K562 (cell line): ENCODE data around the gene PLXNB2. TPM values are rescaled to one million over a fixed set of nuclear protein-coding genes. Genes with fewer than 3 reads are reported as not detected.

Experiments used
- ATAC-seq: fragments of 200-7000 bp; cut with Tn5 transposase; 3 replicates; pipeline ENCODE4 v1.9.1; 2020; ENCODE audit warnings: moderate library complexity
- BruUV-seq: library from RNA; stranded (reverse); fragments of 400-500 nt; replicated peaks from 2 replicates; lab custom pipeline; 2021; lab: Mats Ljungman, UMichigan
- CTCF ChIA-PET: fragments of 300-600 bp; formaldehyde crosslinking; extraction: SDS; loops from one replicate; lab custom pipeline; 2021; ENCODE audit warnings: low intra/inter-chr PET ratio; lab: Yijun Ruan, JAX
- POLR2A ChIA-PET: fragments of 300-600, 350-650 bp; sonication (Branson Sonifier 250); formaldehyde crosslinking; extraction: SDS; loops from one replicate; lab custom pipeline; 2021; ENCODE audit warnings: antibody characterized with exemption, inconsistent platforms; lab: Yijun Ruan, JAX
- DNase-seq, 4 experiments: peaks; one replicate each; pipeline versions ENCODE4 v3.0.0 to v3.0.0-alpha.2; 2011 to 2018; ENCODE audit warnings: low spot score in 3 of 4, mixed read lengths in 3 of 4; ENCODE audit errors: extremely low read depth in 1 of 4
- FAIRE-seq: peaks from 2 replicates; lab custom pipeline; 2011; peaks lifted over from hg19 to GRCh38; lab: Jason Lieb, UNC
- H2AFZ ChIP-seq: 2 replicates; pipeline ENCODE4 v1.6.0; 2011; ENCODE audit warnings: low read depth, low read length, control low read depth, inconsistent platforms
- H3K27ac ChIP-seq: fragments of 200-600 bp; 3 replicates; pipeline ENCODE4 v1.8.0; 2011; ENCODE audit warnings: low read depth, mild to moderate bottlenecking, control low read depth, inconsistent platforms, low read length, moderate library complexity, mixed read lengths; ENCODE audit errors: extremely low read depth
- H3K27me3 ChIP-seq, 2 experiments: fragments of 300-600 bp in 1 of 2; 2 replicates in 1 of 2; 3 replicates in 1 of 2; pipeline versions ENCODE4 v1.6.0 to v1.8.0; 2011; ENCODE audit warnings: inconsistent platforms in 2 of 2, low read length in 2 of 2, mild to moderate bottlenecking in 1 of 2, mixed read lengths in 1 of 2, moderate library complexity in 1 of 2; ENCODE audit not compliant: control insufficient read depth in 2 of 2, insufficient read depth in 2 of 2
- H3K36me3 ChIP-seq: fragments of 300-600 bp; 3 replicates; pipeline ENCODE4 v1.8.0; 2011; ENCODE audit warnings: mild to moderate bottlenecking, low read length, inconsistent platforms; ENCODE audit not compliant: control insufficient read depth, insufficient read depth
- H3K4me1 ChIP-seq, 2 experiments: fragments of 200-600 bp in 1 of 2; replicated peaks in 1 of 2; 2 replicates in 1 of 2; 3 replicates in 1 of 2; pipeline versions ENCODE4 v1.5.1 to v1.8.0; 2011; ENCODE audit warnings: inconsistent platforms in 2 of 2, low read length in 2 of 2, mild to moderate bottlenecking in 1 of 2, mixed read lengths in 1 of 2, moderate library complexity in 1 of 2; ENCODE audit not compliant: control insufficient read depth in 2 of 2, insufficient read depth in 2 of 2
- H3K4me2 ChIP-seq: 2 replicates; pipeline ENCODE4 v1.6.1; 2011; ENCODE audit warnings: low read length, control low read depth, inconsistent platforms, mixed read lengths; ENCODE audit not compliant: insufficient read depth
- H3K4me3 ChIP-seq: fragments of 200-600 bp; sonication (generic), shearing (Covaris generic); 2 replicates; pipeline ENCODE4 v1.5.1; 2016; ENCODE audit warnings: control low read depth, inconsistent platforms
- H3K79me2 ChIP-seq: fragments of 200-600 bp; 3 replicates; pipeline ENCODE4 v1.8.0; 2011; ENCODE audit warnings: low read length, inconsistent platforms; ENCODE audit not compliant: control insufficient read depth, insufficient read depth
- H3K9ac ChIP-seq, 2 experiments: 2 replicates each; pipeline versions ENCODE4 v1.6.0 to v1.6.1; 2011; ENCODE audit warnings: low read depth in 2 of 2, low read length in 2 of 2, control low read depth in 1 of 2, inconsistent platforms in 1 of 2, mild to moderate bottlenecking in 1 of 2, mixed read lengths in 1 of 2; ENCODE audit not compliant: insufficient read depth in 1 of 2
- H3K9me1 ChIP-seq: one replicate; pipeline ENCODE4 v1.6.0; 2011; ENCODE audit warnings: inconsistent platforms, mild to moderate bottlenecking, low read length, moderate library complexity; ENCODE audit not compliant: control insufficient read depth, insufficient read depth
- H3K9me3 ChIP-seq: replicated peaks from 2 replicates; pipeline ENCODE4 v1.5.1; 2011; ENCODE audit warnings: low read depth, low read length, inconsistent platforms; ENCODE audit not compliant: control insufficient read depth, insufficient read depth
- H4K20me1 ChIP-seq: replicated peaks from 2 replicates; pipeline ENCODE4 v1.6.1; 2011; ENCODE audit warnings: low read length, inconsistent platforms, mixed read lengths; ENCODE audit not compliant: control insufficient read depth, insufficient read depth
- E2F4 ChIP-seq: sonication (generic); formaldehyde crosslinking; IDR thresholded peaks from 2 replicates; pipeline ENCODE4 v1.8.0; 2022; ENCODE audit warnings: mild to moderate bottlenecking, low read depth, missing genetic modification reagents
- NR2C2 ChIP-seq, 2 experiments: fragments of 200-800 bp in 1 of 2; sonication (Bioruptor generic) in 1 of 2; sonication (generic) in 1 of 2; formaldehyde crosslinking in 1 of 2; IDR thresholded peaks; 2 replicates each; pipeline versions ENCODE4 v1.6.1 to v1.8.0; 2016 to 2022; ENCODE audit warnings: mild to moderate bottlenecking in 1 of 2, missing compliant biosample characterization in 1 of 2, missing genetic modification characterization in 1 of 2, missing genetic modification reagents in 1 of 2
- NUFIP1 ChIP-seq: fragments of 450-650 bp; IDR thresholded peaks from 2 replicates; pipeline ENCODE4 v1.6.1; 2018; ENCODE audit not compliant: partially characterized antibody
- ZFP91 ChIP-seq: sonication (generic); formaldehyde crosslinking; IDR thresholded peaks from 2 replicates; pipeline ENCODE4 v1.8.0; 2022; ENCODE audit warnings: mild to moderate bottlenecking, missing genetic modification reagents
- WGBS: fragments of 100-300 bp; shearing (Covaris generic); methylation state at CpG from one replicate; pipeline ENCODE4 v1.1.6; 2016; ENCODE audit warnings: low coverage, mixed read lengths; ENCODE audit not compliant: insufficient coverage; ENCODE audit errors: missing lambda C conversion rate; 5-methylcytosine and 5-hydroxymethylcytosine counted together
- in situ Hi-C: fragments of 300-500 bp; cut with MboI; formaldehyde crosslinking; loops from 4 replicates; pipeline ENCODE4 v1.15.0; 2018; ENCODE audit warnings: inconsistent platforms, mixed read lengths
- intact Hi-C: fragments of 100-400 bp; cut with micrococcal nuclease; formaldehyde crosslinking; loops from 2 replicates; pipeline ENCODE4 v1.14.2; 2022
- polyA plus RNA-seq, 8 experiments: library from polyadenylated mRNA; depleted of rRNA in 4 of 8; stranded (reverse) in 5 of 8; unstranded in 3 of 8; fragments of >200 nt; fragmentation: Nextera tagmentation in 2 of 8; fragmentation: Illumina TruSeq in 1 of 8; extraction: Ambion mirVana in 2 of 8; extraction: Trizol in 1 of 8; gene quantifications; 2 replicates each; pipeline versions ENCODE4 v1.2.1 to v1.2.3, GENCODE V29; 2011 to 2014; ENCODE audit warnings: inconsistent platforms in 1 of 8, missing spikeins in 1 of 8
- total RNA-seq, 7 experiments: library from RNA; depleted of rRNA in 6 of 7; stranded (reverse); fragments of >200 nt in 6 of 7; fragmentation: Illumina TruSeq in 2 of 7; extraction: Trizol in 2 of 7; gene quantifications; 2 replicates each; pipeline versions ENCODE4 v1.2.1 to v1.2.3, GENCODE V29; 2011 to 2021; ENCODE audit warnings: low replicate concordance in 1 of 7

PLXNB2 gene
- total and polyA plus RNA-seq, 9 of the 15 experiments (the other 6 are each of a cell fraction or from before 2014, with no cell fraction given), result 0.15 to 45.1 (median 13.6) TPM

GRCh38 chr22:50338042-50338573, 30.7 kb upstream of the PLXNB2 start:
- Histone ChIP-seq H3K27me3 (no peaks in the 10 kb centered on the region), H3K79me2 (peaks cover 47% of the 10 kb centered on the region), H3K9me1 (peaks cover 4% of the 10 kb centered on the region), H2AFZ (no peak overlapping the region), H3K36me3 (peaks cover 5% of the 10 kb centered on the region; the same call in 1 of the 3 replicates), H3K4me1 (peaks cover 3 to 47% of the 10 kb centered on the region in 2 experiments; a peak in 4 of 5 replicates), H3K4me3 (no peak overlapping the region), H3K9ac (no peak overlapping the region), H3K9me3 (0 out of 2 replicates have a peak, but pooled peaks cover 2% of the 10 kb centered on the region), H3K4me2 (0 out of 2 replicates have a peak overlapping the region, but pooled peaks have one; percentile 0), H4K20me1 (no peaks in the 10 kb centered on the region; the same call in 1 of the 2 replicates), H3K27ac (peak overlapping the region; percentile 17; the same call in 1 of the 3 replicates)
- in situ Hi-C loops (no loop called here), intact Hi-C loops (no loop called here)
- DNase-seq (no peak), ATAC-seq (no peak), FAIRE-seq (peak; percentile 44)
- ChIA-PET POLR2A (no interaction called here), CTCF (no interaction called here)
- 100% methylated on average over 3 of the region's 5 CpGs for WGBS
- TF ChIP-seq ZFP91 (CRISPR knock-in tag) (0 out of 2 replicates have a peak, but pooled peaks have one; percentile 11), NUFIP1 (no peak), E2F4 (CRISPR knock-in tag) (peak; percentile 40; the same call in 1 of the 2 replicates), NR2C2 (CRISPR knock-in tag; IDR thresholded peaks at IDR 0.05) (0 out of 2 replicates have a peak, but pooled peaks have one; percentile 27), NR2C2 (tag; IDR thresholded peaks at IDR 0.05) (no peak)
- no TSS peak for BruUV-seq
